ENCODE measurements around the gene GAPDHS. TPM values are rescaled to one million over a fixed set of nuclear protein-coding genes. Genes with fewer than 3 reads are reported as not detected.

The GAPDHS gene
- total and polyA plus RNA-seq, 2 of the 13 experiments (the other 11 are each of a cell fraction or from before 2014, with no cell fraction given), result not detected

DNA sequence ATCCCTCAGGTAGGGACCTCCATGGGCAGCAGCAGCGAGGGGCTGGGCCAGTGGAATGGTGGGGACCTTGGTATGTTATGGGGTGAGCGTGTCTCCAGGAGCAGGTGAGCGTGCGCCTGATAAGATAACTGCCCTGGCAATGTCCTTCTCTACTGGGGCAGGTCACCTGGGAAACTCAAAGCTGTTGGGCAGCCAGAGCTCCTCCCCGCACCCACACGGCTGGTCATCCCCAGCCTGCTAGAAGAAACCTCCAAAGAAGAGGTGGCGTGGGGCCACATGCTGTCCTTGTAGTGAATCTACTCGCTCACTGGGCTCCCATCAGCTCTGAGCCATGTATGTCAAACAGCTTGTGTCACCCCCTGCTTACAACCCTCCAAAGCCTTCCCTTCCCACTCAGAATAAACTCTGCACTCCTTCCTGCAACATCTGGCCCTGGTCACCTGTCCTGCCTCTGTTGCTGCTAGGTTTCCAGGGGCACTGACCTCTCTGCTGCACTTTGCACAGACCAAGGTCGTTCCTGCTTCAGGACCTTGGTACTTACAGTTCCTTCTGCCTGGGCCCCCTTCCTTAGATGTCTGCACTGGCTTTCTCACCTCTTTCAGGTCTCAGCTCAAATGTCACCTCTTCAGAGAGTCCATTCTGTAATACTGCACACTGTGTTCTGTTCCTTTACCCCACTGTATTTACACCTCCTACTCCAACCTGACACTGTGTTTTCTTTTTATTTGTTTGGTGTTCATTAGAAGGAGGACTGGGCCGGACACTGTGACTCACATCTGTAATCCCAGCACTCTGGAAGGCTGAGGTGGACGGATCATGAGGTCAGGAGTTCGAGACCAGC, 32.0 kb downstream of the GAPDHS start (continued):
- TF ChIP-seq, protein P1, sequence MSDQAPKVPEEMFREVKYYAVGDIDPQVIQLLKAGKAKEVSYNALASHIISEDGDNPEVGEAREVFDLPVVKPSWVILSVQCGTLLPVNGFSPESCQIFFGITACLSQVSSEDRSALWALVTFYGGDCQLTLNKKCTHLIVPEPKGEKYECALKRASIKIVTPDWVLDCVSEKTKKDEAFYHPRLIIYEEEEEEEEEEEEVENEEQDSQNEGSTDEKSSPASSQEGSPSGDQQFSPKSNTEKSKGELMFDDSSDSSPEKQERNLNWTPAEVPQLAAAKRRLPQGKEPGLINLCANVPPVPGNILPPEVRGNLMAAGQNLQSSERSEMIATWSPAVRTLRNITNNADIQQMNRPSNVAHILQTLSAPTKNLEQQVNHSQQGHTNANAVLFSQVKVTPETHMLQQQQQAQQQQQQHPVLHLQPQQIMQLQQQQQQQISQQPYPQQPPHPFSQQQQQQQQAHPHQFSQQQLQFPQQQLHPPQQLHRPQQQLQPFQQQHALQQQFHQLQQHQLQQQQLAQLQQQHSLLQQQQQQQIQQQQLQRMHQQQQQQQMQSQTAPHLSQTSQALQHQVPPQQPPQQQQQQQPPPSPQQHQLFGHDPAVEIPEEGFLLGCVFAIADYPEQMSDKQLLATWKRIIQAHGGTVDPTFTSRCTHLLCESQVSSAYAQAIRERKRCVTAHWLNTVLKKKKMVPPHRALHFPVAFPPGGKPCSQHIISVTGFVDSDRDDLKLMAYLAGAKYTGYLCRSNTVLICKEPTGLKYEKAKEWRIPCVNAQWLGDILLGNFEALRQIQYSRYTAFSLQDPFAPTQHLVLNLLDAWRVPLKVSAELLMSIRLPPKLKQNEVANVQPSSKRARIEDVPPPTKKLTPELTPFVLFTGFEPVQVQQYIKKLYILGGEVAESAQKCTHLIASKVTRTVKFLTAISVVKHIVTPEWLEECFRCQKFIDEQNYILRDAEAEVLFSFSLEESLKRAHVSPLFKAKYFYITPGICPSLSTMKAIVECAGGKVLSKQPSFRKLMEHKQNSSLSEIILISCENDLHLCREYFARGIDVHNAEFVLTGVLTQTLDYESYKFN (CRISPR knock-in tag; conservative IDR thresholded peaks at IDR 0.05), result 0 out of 2 replicates have a peak, but pooled peaks have one; percentile 28
- peak; percentile 78 for TF ChIP-seq HNF4A (CRISPR knock-in tag; IDR thresholded peaks at IDR 0.05)
- no peak for TF ChIP-seq NR2F6 (IDR thresholded peaks at IDR 0.05)
- TF ChIP-seq NR2F6 (CRISPR knock-in tag; IDR thresholded peaks at IDR 0.05), result 0 out of 2 replicates have a peak, but pooled peaks have one; percentile 29
- TF ChIP-seq RXRA (CRISPR knock-in tag; IDR thresholded peaks at IDR 0.05), result peak; percentile 25; the same call in 1 of the 2 replicates
- peak; percentile 83; the same call in 1 of the 2 replicates for TF ChIP-seq ZKSCAN5 (CRISPR knock-in tag; IDR thresholded peaks at IDR 0.05)

DNA sequence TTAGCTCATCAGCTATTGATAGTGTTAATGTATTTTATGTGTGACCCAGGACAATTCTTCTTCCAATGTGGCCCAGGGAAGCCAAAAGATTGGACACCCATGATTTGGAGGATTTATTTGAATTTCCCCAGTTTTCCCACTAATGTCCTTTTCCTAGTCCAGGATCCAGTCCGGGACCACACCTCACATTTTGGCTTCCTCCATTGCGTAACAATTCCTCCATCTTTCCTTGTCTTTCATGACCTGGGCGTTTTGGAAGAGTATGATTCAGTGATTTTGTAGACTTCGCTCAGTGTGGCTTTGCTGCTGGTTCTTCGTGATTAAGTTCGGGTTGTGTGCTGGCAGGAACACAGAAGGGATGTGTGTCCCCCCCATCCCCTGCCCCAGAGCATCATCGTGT, 33.5 kb downstream of the GAPDHS start:
- Histone ChIP-seq H3K4me2 (ENCODE audit: low read depth, low read length) (no peak overlapping the region), H3K27ac (ENCODE audit: extremely low read length, insufficient read depth, low read length) (no peak overlapping the region), H3K4me1 (ENCODE audit: insufficient read depth, low read length) (peaks cover 56% of the 10 kb centered on the region), H3K9me3 (ENCODE audit: low read length) (no peaks in the 10 kb centered on the region), H4K20me1 (ENCODE audit: insufficient read depth, low read length) (no peaks in the 10 kb centered on the region), H3K9ac (ENCODE audit: insufficient read depth, low read depth, low read length) (no peak overlapping the region), H3K27me3 (ENCODE audit: control insufficient read depth in 1 of 2, insufficient read depth in 2 of 2, low read length in 2 of 2) (0 out of 5 replicates have a peak, but pooled peaks cover 0 to 6% of the 10 kb centered on the region in 2 experiments), H3K79me2 (ENCODE audit: insufficient read depth, low read length) (no peaks in the 10 kb centered on the region), H3K4me3 (replicated peaks in 1 of 3; ENCODE audit: insufficient read depth in 1 of 3, low read depth in 2 of 3, low read length in 3 of 3) (no peak overlapping the region), H2AFZ (ENCODE audit: low read length) (no peak overlapping the region), H3K36me3 (replicated peaks in 1 of 2; ENCODE audit: control insufficient read depth in 1 of 2, insufficient read depth in 2 of 2, low read length in 2 of 2) (no peaks in the 10 kb centered on the region)
- POLR2A ChIA-PET, result no interaction called here
- no peak for ATAC-seq
- WGBS (ENCODE audit: low lambda C conversion rate), result 66% methylated on average over 7 of the region's 7 CpGs
- BruUV-seq (replicated peaks), result no TSS peak
- FAIRE-seq, result no peak
- DNase-seq (ENCODE audit: low spot score), result no peak
- CTCF ChIA-PET (ENCODE audit: low intra/inter-chr PET ratio, low total read pairs), result no interaction called here
- in situ Hi-C loops (cut with HindIII; ENCODE audit: extremely low pct_ligation_motif_present, low pct_unique_long_range_greater_than_20kb), result no loop called here
- intact Hi-C loops (cut with micrococcal nuclease; ENCODE audit: unreplicated experiment), result no loop called here
- TF ChIP-seq CEBPB (IDR thresholded peaks at IDR 0.05; ENCODE audit: borderline replicate concordance, low read depth, low read length) (peak; percentile 81), ZNF614 (CRISPR knock-in tag; IDR thresholded peaks at IDR 0.05; ENCODE audit: borderline replicate concordance) (no peak), ZNF24 (IDR thresholded peaks at IDR 0.05) (no peak)
- TF ChIP-seq, protein P2, sequence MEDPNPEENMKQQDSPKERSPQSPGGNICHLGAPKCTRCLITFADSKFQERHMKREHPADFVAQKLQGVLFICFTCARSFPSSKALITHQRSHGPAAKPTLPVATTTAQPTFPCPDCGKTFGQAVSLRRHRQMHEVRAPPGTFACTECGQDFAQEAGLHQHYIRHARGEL (CRISPR knock-in tag; IDR thresholded peaks at IDR 0.05), result no peak
